Tibial nerve (tissue), 4 donors: ENCODE data around the gene CYBB.

Source experiments
- EP300 ChIP-seq, 2 donors: sonication (generic); formaldehyde crosslinking; IDR thresholded peaks; one replicate each; pipeline ENCODE4 v1.6.1; 2017; ENCODE audit warnings: antibody characterized with exemption in 2 of 2, mild to moderate bottlenecking in 1 of 2
- TF ChIP-seq, protein P1 (sequence below), 5 experiments: fragments of 200-600 bp in 3 of 5; fragments of 450-650 bp in 2 of 5; sonication (generic) in 3 of 5; IDR thresholded peaks; one replicate each; pipeline ENCODE4 v1.5.1; 2016 to 2019; ENCODE audit warnings: antibody characterized with exemption in 5 of 5, mild to moderate bottlenecking in 3 of 5, moderate library complexity in 2 of 5

DNA sequence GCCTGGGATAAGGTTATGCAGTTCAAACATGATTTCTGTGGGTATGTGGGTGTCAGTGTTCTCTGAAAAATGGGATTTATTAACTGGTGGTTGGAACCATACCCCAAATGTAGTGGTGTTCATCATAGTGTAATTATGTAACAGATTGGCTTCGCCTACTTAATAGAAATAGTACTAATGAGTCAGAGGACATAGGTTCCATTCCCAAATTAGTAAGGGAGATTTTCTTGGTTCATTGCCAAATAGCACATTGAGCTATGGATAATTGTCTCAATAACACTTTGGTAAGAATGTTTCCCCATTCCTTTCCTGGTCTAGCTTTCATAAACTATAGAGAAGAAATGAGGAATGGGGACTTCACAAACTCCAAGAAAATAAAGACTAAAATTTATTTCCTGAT lies 20.5 kb upstream of the CYBB start:
- TF ChIP-seq, protein P1, sequence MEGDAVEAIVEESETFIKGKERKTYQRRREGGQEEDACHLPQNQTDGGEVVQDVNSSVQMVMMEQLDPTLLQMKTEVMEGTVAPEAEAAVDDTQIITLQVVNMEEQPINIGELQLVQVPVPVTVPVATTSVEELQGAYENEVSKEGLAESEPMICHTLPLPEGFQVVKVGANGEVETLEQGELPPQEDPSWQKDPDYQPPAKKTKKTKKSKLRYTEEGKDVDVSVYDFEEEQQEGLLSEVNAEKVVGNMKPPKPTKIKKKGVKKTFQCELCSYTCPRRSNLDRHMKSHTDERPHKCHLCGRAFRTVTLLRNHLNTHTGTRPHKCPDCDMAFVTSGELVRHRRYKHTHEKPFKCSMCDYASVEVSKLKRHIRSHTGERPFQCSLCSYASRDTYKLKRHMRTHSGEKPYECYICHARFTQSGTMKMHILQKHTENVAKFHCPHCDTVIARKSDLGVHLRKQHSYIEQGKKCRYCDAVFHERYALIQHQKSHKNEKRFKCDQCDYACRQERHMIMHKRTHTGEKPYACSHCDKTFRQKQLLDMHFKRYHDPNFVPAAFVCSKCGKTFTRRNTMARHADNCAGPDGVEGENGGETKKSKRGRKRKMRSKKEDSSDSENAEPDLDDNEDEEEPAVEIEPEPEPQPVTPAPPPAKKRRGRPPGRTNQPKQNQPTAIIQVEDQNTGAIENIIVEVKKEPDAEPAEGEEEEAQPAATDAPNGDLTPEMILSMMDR (IDR thresholded peaks at IDR 0.05), result no peak
- no peak for TF ChIP-seq EP300 (IDR thresholded peaks at IDR 0.05)
